GM23248 (cell line): ENCODE data around the gene C5orf22.

ENCODE experiments used
- EZH2 ChIP-seq: fragments of 200-600 bp; sonication (generic); IDR thresholded peaks from 2 replicates; pipeline ENCODE4 v1.6.1; 2018; ENCODE audit warnings: antibody characterized with exemption, mild to moderate bottlenecking; ENCODE audit not compliant: insufficient read depth, poor library complexity, severe bottlenecking
- EZH2phosphoT487 ChIP-seq: fragments of 200-600 bp; sonication (generic); IDR thresholded peaks from 2 replicates; pipeline ENCODE4 v1.6.1; 2018; ENCODE audit warnings: antibody characterized with exemption, moderate library complexity, mild to moderate bottlenecking, low read depth; ENCODE audit not compliant: insufficient read depth

DNA sequence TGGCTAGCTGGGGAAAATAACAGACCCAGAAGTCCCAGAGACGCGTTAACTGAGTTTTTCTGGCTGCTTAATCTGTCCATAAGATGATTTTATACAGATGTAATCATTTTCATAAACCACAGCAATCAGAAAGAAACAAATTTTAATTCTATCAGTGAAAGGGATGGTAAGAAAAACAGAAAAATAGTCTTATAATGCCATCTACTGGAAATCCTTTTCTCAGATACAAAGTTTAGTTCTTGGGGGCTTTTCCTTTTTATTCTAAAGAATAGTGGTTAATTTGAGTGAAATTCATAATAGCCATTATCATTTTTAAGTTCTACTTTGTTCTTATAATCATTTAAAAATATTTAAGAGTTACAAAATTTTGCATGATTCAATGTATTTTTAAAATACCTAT lies 44.6 kb upstream of the C5orf22 start:
- no peak for TF ChIP-seq EZH2phosphoT487
- TF ChIP-seq EZH2, result no peak
